Measurements from ENCODE around the gene RIN3. TPM values are rescaled to one million over a fixed set of nuclear protein-coding genes. Genes with fewer than 3 reads are reported as not detected.

RIN3 gene
- total RNA-seq, 2 donors from 2014 or later, result 8.8 to 41.6 TPM

DNA sequence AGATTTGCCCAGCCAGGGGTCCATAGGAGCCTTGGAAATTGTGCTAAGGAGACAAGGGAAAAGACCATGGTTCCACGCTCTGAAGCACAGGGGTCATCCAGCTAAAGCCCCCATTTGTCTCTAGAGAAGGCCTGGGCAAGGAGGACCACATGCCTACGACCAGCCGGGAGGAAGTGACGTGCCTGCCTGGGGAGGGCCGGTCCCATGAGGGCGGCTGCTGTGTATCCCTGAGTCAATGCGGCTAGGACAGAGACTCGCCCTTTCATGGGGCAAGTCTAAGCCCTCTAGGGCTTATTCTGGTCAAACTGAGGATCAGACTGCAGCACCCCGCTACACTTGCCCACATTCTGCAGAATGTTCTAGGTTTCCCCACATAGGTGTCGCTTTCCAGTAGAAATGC, 20.6 kb upstream of the RIN3 start:
- no peaks in the 10 kb centered on the region for H3K9me3 ChIP-seq
- intact Hi-C loops (cut with DNase I), result no loop called here
- no peak overlapping the region for H3K27ac ChIP-seq
- 93% methylated on average over 10 of the region's 10 CpGs for WGBS
- no peaks in the 10 kb centered on the region for H3K36me3 ChIP-seq
- no peak overlapping the region for H3K4me3 ChIP-seq
- no peaks in the 10 kb centered on the region for H3K27me3 ChIP-seq (replicated peaks; ENCODE audit: insufficient read depth)
- DNase-seq (ENCODE audit: low spot score), result no peak
- H3K4me1 ChIP-seq (replicated peaks), result no peaks in the 10 kb centered on the region
- TF ChIP-seq, protein P1, sequence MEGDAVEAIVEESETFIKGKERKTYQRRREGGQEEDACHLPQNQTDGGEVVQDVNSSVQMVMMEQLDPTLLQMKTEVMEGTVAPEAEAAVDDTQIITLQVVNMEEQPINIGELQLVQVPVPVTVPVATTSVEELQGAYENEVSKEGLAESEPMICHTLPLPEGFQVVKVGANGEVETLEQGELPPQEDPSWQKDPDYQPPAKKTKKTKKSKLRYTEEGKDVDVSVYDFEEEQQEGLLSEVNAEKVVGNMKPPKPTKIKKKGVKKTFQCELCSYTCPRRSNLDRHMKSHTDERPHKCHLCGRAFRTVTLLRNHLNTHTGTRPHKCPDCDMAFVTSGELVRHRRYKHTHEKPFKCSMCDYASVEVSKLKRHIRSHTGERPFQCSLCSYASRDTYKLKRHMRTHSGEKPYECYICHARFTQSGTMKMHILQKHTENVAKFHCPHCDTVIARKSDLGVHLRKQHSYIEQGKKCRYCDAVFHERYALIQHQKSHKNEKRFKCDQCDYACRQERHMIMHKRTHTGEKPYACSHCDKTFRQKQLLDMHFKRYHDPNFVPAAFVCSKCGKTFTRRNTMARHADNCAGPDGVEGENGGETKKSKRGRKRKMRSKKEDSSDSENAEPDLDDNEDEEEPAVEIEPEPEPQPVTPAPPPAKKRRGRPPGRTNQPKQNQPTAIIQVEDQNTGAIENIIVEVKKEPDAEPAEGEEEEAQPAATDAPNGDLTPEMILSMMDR (IDR thresholded peaks at IDR 0.05), result no peak
- TF ChIP-seq POLR2AphosphoS5 (IDR thresholded peaks at IDR 0.05) (no peak), POLR2A (IDR thresholded peaks at IDR 0.05) (no peak)

DNA sequence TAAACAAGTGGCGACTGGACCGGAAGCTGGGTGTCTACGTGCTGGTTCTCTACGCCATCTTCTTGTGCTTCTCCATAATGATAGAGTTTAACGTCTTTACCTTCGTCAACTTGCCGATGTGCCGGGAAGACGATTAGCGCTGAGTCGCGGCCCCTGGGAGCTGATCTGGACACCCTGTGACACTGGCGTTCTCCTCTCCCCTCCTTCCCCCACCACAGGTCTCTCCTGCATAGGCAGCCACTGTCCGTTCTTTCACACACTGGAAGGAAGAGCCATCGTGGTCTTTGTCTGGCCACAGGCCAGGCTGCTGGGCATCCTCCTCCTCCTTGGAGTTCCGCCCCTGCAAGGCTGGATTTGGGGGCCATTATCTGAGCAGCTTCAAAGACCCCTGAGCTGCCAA, 20.1 kb upstream of the RIN3 start:
- no peak for DNase-seq (ENCODE audit: low spot score)
- intact Hi-C loops (cut with DNase I), result no loop called here
- WGBS, result 85% methylated on average over 16 of the region's 16 CpGs

DNA sequence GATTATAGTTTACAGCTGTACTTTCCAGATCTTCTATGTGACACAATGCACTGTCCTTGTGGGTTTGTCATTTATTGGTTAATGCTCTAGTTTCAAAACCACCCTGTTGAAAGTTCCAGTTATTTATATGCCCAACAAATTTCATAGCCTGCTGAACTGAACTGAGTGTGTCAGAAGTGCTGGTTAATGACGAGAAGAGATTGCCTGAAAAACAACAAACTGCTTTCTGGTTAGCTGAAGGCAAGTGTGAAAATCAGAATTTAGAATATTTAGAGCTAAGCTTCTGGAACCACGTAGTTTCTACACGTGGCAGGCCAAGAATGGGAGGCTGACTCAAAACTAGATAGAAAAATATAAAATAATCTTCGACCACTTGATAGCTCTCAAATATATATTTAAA, 19.1 kb upstream of the RIN3 start:
- WGBS, result 83% methylated on average over 4 of the region's 4 CpGs
- intact Hi-C loops (cut with DNase I), result no loop called here
- DNase-seq (ENCODE audit: low spot score), result no peak
- no peak overlapping the region for H3K27ac ChIP-seq
- H3K27me3 ChIP-seq (replicated peaks; ENCODE audit: insufficient read depth), result no peaks in the 10 kb centered on the region
- no peaks in the 10 kb centered on the region for H3K4me1 ChIP-seq (replicated peaks)
- no peak overlapping the region for H3K4me3 ChIP-seq
- H3K36me3 ChIP-seq, result no peaks in the 10 kb centered on the region
- TF ChIP-seq, protein P1 (IDR thresholded peaks at IDR 0.05), result no peak
- no peak for TF ChIP-seq POLR2AphosphoS5 (IDR thresholded peaks at IDR 0.05)
- TF ChIP-seq POLR2A (IDR thresholded peaks at IDR 0.05), result no peak
- H3K9me3 ChIP-seq, result no peaks in the 10 kb centered on the region

More for the DNA sequence above, 20.1 kb upstream of the RIN3 start:
- Histone ChIP-seq H3K27ac (no peak overlapping the region), H3K4me1 (replicated peaks) (no peaks in the 10 kb centered on the region), H3K4me3 (no peak overlapping the region), H3K9me3 (no peaks in the 10 kb centered on the region), H3K36me3 (no peaks in the 10 kb centered on the region), H3K27me3 (replicated peaks; ENCODE audit: insufficient read depth) (no peaks in the 10 kb centered on the region)
- TF ChIP-seq POLR2A (IDR thresholded peaks at IDR 0.05) (no peak), POLR2AphosphoS5 (IDR thresholded peaks at IDR 0.05) (no peak)
- TF ChIP-seq, protein P1 (IDR thresholded peaks at IDR 0.05), result no peak

DNA sequence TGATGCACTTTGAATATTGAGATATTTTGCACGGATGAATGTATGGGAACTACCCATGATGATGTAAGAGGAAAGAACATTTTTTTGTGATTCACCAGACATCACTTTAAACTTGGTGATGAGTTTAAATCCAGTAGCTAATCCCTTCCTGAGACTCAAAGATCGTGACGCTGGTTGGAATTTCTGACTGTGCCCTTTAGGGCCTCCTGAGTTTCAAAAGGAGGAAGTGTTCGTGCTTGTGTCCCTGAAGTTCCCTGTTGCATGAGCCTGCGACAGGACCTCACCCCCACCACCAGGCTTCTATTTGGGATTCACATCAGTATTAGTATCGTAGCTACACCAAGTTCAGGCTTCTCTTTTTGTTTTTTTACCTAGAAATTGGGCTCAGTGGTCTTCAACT, 18.6 kb upstream of the RIN3 start:
- 77% methylated on average over 6 of the region's 6 CpGs for WGBS
- H3K36me3 ChIP-seq, result no peaks in the 10 kb centered on the region
- H3K4me3 ChIP-seq, result no peak overlapping the region
- H3K4me1 ChIP-seq (replicated peaks), result no peaks in the 10 kb centered on the region
- TF ChIP-seq POLR2AphosphoS5 (IDR thresholded peaks at IDR 0.05) (no peak), POLR2A (IDR thresholded peaks at IDR 0.05) (no peak)
- TF ChIP-seq, protein P1 (IDR thresholded peaks at IDR 0.05), result no peak
- no peak for DNase-seq (ENCODE audit: low spot score)
- intact Hi-C loops (cut with DNase I), result no loop called here
- H3K27me3 ChIP-seq (replicated peaks; ENCODE audit: insufficient read depth), result no peaks in the 10 kb centered on the region
- H3K9me3 ChIP-seq, result no peaks in the 10 kb centered on the region
- H3K27ac ChIP-seq, result no peak overlapping the region

DNA sequence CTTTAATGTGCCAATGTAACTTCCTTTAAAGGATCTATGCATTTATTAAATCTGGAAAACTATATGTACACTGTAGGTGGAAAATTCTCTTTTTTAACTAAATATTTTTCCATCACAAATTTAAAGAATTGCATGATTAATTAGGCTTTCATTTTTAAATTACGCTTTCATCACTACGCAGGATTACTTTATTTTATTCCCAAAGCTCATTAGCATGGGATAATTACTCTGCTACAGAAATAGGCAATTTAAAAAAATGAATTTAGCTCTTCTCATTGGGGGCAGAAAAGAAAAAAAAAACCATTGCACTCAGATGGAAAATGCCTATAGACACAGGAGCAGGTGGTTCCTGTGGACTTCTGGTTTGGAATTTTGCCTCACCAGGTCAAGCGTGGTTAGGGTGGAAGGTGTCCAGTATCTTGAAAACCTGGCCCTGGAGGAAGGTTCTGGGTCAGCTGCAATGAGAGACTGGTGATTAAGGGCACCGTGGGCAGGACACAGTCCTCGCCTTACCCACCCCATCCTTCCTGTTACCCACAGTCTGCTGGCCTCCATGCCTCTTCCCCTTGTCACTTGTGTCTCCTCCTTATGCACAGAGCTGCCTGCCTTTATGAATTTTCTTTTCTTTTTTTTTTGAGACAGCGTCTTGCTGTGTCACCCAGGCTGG, 17.3 kb upstream of the RIN3 start:
- H3K36me3 ChIP-seq, result no peaks in the 10 kb centered on the region
- H3K4me3 ChIP-seq, result no peak overlapping the region
- no peak overlapping the region for H3K27ac ChIP-seq
- no peaks in the 10 kb centered on the region for H3K4me1 ChIP-seq (replicated peaks)
- no peaks in the 10 kb centered on the region for H3K27me3 ChIP-seq (replicated peaks; ENCODE audit: insufficient read depth)
- no peaks in the 10 kb centered on the region for H3K9me3 ChIP-seq
- TF ChIP-seq POLR2AphosphoS5 (IDR thresholded peaks at IDR 0.05), result no peak
- TF ChIP-seq, protein P1 (IDR thresholded peaks at IDR 0.05), result no peak
- no peak for TF ChIP-seq POLR2A (IDR thresholded peaks at IDR 0.05)
- intact Hi-C loops (cut with DNase I), result no loop called here
- WGBS, result 85% methylated on average over 6 of the region's 6 CpGs
- DNase-seq (ENCODE audit: low spot score), result no peak

Measured in prostate gland (tissue), 2 donors.